Measurements from ENCODE around the gene RUFY4.
A peak's percentile ranks its signal among the peaks of the same experiment; 100 is the strongest.
"Not testable (repeated sequence)": the region's sequence is repeated elsewhere in the genome, so short reads cannot be mapped to it uniquely, and the experiment has no call there.

RUFY4 gene

GRCh38 chr2:218031261-218031660, 37.8 kb upstream of the RUFY4 start:
- DNase-seq, result no peak

- no peak for DNase-seq
These were observed 37.2 kb upstream of the RUFY4 start for GRCh38 chr2:218031771-218032257.

- peak; percentile 46 for DNase-seq
These were observed 36.5 kb upstream of the RUFY4 start for GRCh38 chr2:218032336-218033171.

GRCh38 chr2:218033208-218033589, 35.9 kb upstream of the RUFY4 start:
- no peak for DNase-seq

GRCh38 chr2:218033590-218034496, 35.2 kb upstream of the RUFY4 start:
- DNase-seq, result peak; percentile 24

- DNase-seq, result peak; percentile 78
These were observed 34.4 kb upstream of the RUFY4 start for GRCh38 chr2:218034497-218035213.

GRCh38 chr2:218035463-218036100, 33.5 kb upstream of the RUFY4 start:
- no peak for DNase-seq

- DNase-seq, result no peak
These were observed 32.7 kb upstream of the RUFY4 start for GRCh38 chr2:218036371-218036770.

GRCh38 chr2:218039171-218039570, 29.9 kb upstream of the RUFY4 start:
- no peak for DNase-seq

- no peak for DNase-seq
These were observed 28.2 kb upstream of the RUFY4 start for GRCh38 chr2:218040883-218041282.

GRCh38 chr2:218041302-218042168, 27.5 kb upstream of the RUFY4 start:
- no peak for DNase-seq

- DNase-seq, result no peak
These were observed 26.0 kb upstream of the RUFY4 start for GRCh38 chr2:218043100-218043499.

- DNase-seq, result no peak
These were observed 25.3 kb upstream of the RUFY4 start for GRCh38 chr2:218043701-218044109.

GRCh38 chr2:218044599-218044998, 24.5 kb upstream of the RUFY4 start:
- not testable (repeated sequence) for DNase-seq

GRCh38 chr2:218046238-218046637, 22.8 kb upstream of the RUFY4 start:
- DNase-seq, result no peak

GRCh38 chr2:218047536-218048225, 21.4 kb upstream of the RUFY4 start:
- DNase-seq, result peak; percentile 33

GRCh38 chr2:218051903-218052302, 17.1 kb upstream of the RUFY4 start:
- DNase-seq, result no peak

GRCh38 chr2:218059289-218059688, 9.8 kb upstream of the RUFY4 start:
- no peak for DNase-seq

GRCh38 chr2:218060118-218060517, 8.9 kb upstream of the RUFY4 start:
- no peak for DNase-seq

- no peak for DNase-seq
These were observed 7.9 kb upstream of the RUFY4 start for GRCh38 chr2:218060950-218061660.
